HFFc6 (cell line): ENCODE measurements around the gene C4orf46. TPM values are rescaled to one million over a fixed set of nuclear protein-coding genes. Genes with fewer than 3 reads are reported as not detected.
"Not testable (repeated sequence)": the region's sequence is repeated elsewhere in the genome, so short reads cannot be mapped to it uniquely, and the experiment has no call there.

Experiments used
- DNase-seq: peaks from one replicate; pipeline ENCODE4 v3.0.0-alpha.2; 2018
- H3K27ac Mint-ChIP-seq: 2 replicates; pipeline ENCODE4 v1.8.0; 2020; ENCODE audit warnings: mild to moderate bottlenecking, mixed read lengths
- H3K27me3 Mint-ChIP-seq: 2 replicates; pipeline ENCODE4 v1.8.0; 2021; ENCODE audit warnings: mild to moderate bottlenecking, moderate library complexity, mixed read lengths; ENCODE audit not compliant: insufficient read depth
- H3K36me3 Mint-ChIP-seq: 2 replicates; pipeline ENCODE4 v1.8.0; 2021; ENCODE audit warnings: low read depth, mixed read lengths
- H3K4me1 Mint-ChIP-seq: 2 replicates; pipeline ENCODE4 v1.8.0; 2020; ENCODE audit warnings: low read depth, mixed read lengths
- H3K4me3 Mint-ChIP-seq: 2 replicates; pipeline ENCODE4 v1.8.0; 2020; ENCODE audit warnings: mild to moderate bottlenecking, moderate library complexity, mixed read lengths
- H3K9me3 Mint-ChIP-seq: 2 replicates; pipeline ENCODE4 v1.8.0; 2020; ENCODE audit warnings: mild to moderate bottlenecking, mixed read lengths
- CTCF ChIP-seq: fragments of 200-600 bp; sonication (generic); IDR thresholded peaks from 2 replicates; pipeline ENCODE4 v1.5.0; 2021; ENCODE audit warnings: antibody characterized with exemption, mild to moderate bottlenecking
- long read RNA-seq: library from polyadenylated mRNA; unstranded; transcript quantifications from one replicate; pipeline ENCODE4 v2.0.0, GENCODE V29; 2019
- total RNA-seq, 6 experiments: library from RNA; stranded (reverse); fragmentation: NEBNext Ultra II Directional; extraction: Animal tissue kit (Norgen Biotek cat#: 25700); gene quantifications; 2 replicates in 1 of 6; 3 replicates in 5 of 6; pipeline ENCODE4 v1.2.3, GENCODE V29; 2021

Gene C4orf46
- 10 to 100 TPM in 5 of 6 experiments, 1 to 10 TPM in 1; 8.0 to 13.8 (median 11.8) TPM for total RNA-seq
- long read RNA-seq, transcript C4orf46-201 (2 exons, 3,521 nt) = major isoform, 14 of 25 reads
- long read RNA-seq, partial matches to known transcripts = 0 of 25 reads
- long read RNA-seq, other reads (novel, unspliced or antisense) = 7 of 25 reads

GRCh38 chr4:158671665-158671914 is at the start of gene C4orf46:
C4orf46 (minus strand) TSS chr4:158671887; CDS start chr4:158671801, 86 bp downstream.
- Mint-ChIP-seq H3K4me1 (peaks cover 22% of the 10 kb centered on the region), H3K27me3 (peaks cover 5% of the 10 kb centered on the region; the same call in 1 of the 2 replicates), H3K9me3 (no peaks in the 10 kb centered on the region), H3K27ac (peak within 1 kb of the TSS; percentile 93), H3K36me3 (peaks cover 4% of the 10 kb centered on the region), H3K4me3 (peak within 1 kb of the TSS; percentile 88)
- TF ChIP-seq CTCF = no peak
- DNase-seq = no peak

GRCh38 chr4:158715802-158716201 is 44.1 kb upstream of the C4orf46 start:
- Mint-ChIP-seq H3K27ac (no peak overlapping the region), H3K27me3 (no peaks in the 10 kb centered on the region), H3K9me3 (no peaks in the 10 kb centered on the region), H3K4me1 (no peaks in the 10 kb centered on the region), H3K36me3 (peaks cover 43% of the 10 kb centered on the region), H3K4me3 (no peak overlapping the region)
- no peak for DNase-seq
- TF ChIP-seq CTCF = no peak

- DNase-seq = no peak
- no peaks in the 10 kb centered on the region; the same call in 1 of the 2 replicates for H3K4me1 Mint-ChIP-seq
- H3K36me3 Mint-ChIP-seq = peaks cover 51% of the 10 kb centered on the region
- H3K27me3 Mint-ChIP-seq = no peaks in the 10 kb centered on the region
- H3K27ac Mint-ChIP-seq = no peak overlapping the region
- H3K9me3 Mint-ChIP-seq = no peaks in the 10 kb centered on the region
- no peak for TF ChIP-seq CTCF
- H3K4me3 Mint-ChIP-seq = no peak overlapping the region
Observed at GRCh38 chr4:158714937-158715336, 43.2 kb upstream of the C4orf46 start.

GRCh38 chr4:158712622-158713021 is 40.9 kb upstream of the C4orf46 start:
- H3K27me3 Mint-ChIP-seq, H3K9me3 Mint-ChIP-seq, H3K4me3 Mint-ChIP-seq, H3K27ac Mint-ChIP-seq, H3K4me1 Mint-ChIP-seq, DNase-seq: not testable (repeated sequence)
- peaks cover 36% of the 10 kb centered on the region for H3K36me3 Mint-ChIP-seq

GRCh38 chr4:158710814-158711213 is 39.1 kb upstream of the C4orf46 start:
- DNase-seq = peak; percentile 19
- Mint-ChIP-seq H3K36me3 (peaks cover 30% of the 10 kb centered on the region), H3K4me3 (no peak overlapping the region), H3K27ac (no peak overlapping the region), H3K4me1 (no peaks in the 10 kb centered on the region; the same call in 1 of the 2 replicates), H3K9me3 (no peaks in the 10 kb centered on the region), H3K27me3 (no peaks in the 10 kb centered on the region)
- peak; percentile 61; the same call in 1 of the 2 replicates for TF ChIP-seq CTCF

GRCh38 chr4:158704274-158704673 is 32.6 kb upstream of the C4orf46 start:
- H3K4me1 Mint-ChIP-seq = no peaks in the 10 kb centered on the region

More at GRCh38 chr4:158704274-158704673, 32.6 kb upstream of the C4orf46 start:
- no peak for TF ChIP-seq CTCF
- H3K27me3 Mint-ChIP-seq = no peaks in the 10 kb centered on the region
- no peaks in the 10 kb centered on the region for H3K9me3 Mint-ChIP-seq
- H3K4me3 Mint-ChIP-seq = no peak overlapping the region
- peaks cover 8% of the 10 kb centered on the region; the same call in 1 of the 2 replicates for H3K36me3 Mint-ChIP-seq
- no peak for DNase-seq
- no peak overlapping the region for H3K27ac Mint-ChIP-seq
